Testis (tissue), 2 donors: ENCODE measurements around the gene SRXN1.

Experiments used
- POLR2A ChIP-seq: fragments of 450-650 bp; IDR thresholded peaks from one replicate; pipeline ENCODE4 v1.6.1; 2017; ENCODE audit warnings: antibody characterized with exemption, mild to moderate bottlenecking, moderate library complexity
- TF ChIP-seq, protein P1 (sequence below), 3 experiments: fragments of 450-650 bp in 2 of 3; fragments of 200-600 bp in 1 of 3; sonication (generic) in 1 of 3; IDR thresholded peaks; one replicate each; pipeline ENCODE4 v1.5.1; 2016 to 2019; ENCODE audit warnings: antibody characterized with exemption in 3 of 3, mild to moderate bottlenecking in 2 of 3, moderate library complexity in 1 of 3

GRCh38 chr20:652615-653109 is 338 bp downstream of the SRXN1 start:
- TF ChIP-seq, protein P1, sequence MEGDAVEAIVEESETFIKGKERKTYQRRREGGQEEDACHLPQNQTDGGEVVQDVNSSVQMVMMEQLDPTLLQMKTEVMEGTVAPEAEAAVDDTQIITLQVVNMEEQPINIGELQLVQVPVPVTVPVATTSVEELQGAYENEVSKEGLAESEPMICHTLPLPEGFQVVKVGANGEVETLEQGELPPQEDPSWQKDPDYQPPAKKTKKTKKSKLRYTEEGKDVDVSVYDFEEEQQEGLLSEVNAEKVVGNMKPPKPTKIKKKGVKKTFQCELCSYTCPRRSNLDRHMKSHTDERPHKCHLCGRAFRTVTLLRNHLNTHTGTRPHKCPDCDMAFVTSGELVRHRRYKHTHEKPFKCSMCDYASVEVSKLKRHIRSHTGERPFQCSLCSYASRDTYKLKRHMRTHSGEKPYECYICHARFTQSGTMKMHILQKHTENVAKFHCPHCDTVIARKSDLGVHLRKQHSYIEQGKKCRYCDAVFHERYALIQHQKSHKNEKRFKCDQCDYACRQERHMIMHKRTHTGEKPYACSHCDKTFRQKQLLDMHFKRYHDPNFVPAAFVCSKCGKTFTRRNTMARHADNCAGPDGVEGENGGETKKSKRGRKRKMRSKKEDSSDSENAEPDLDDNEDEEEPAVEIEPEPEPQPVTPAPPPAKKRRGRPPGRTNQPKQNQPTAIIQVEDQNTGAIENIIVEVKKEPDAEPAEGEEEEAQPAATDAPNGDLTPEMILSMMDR (IDR thresholded peaks at IDR 0.05) = no peak
- no peak for TF ChIP-seq POLR2A
